AG04449 (cell line): Measurements from ENCODE around the gene MEIS1.

Experiments used
- CTCF ChIA-PET: fragments of 350-600 bp; formaldehyde crosslinking; extraction: SDS; loops from one replicate; lab custom pipeline; 2021; ENCODE audit warnings: antibody characterized with exemption; lab: Yijun Ruan, JAX
- POLR2A ChIA-PET: fragments of 400-600, 350-600 bp; formaldehyde crosslinking; extraction: SDS; loops from one replicate; lab custom pipeline; 2020; ENCODE audit warnings: antibody characterized with exemption, inconsistent platforms; lab: Yijun Ruan, JAX
- DNase-seq: peaks from one replicate; pipeline ENCODE4 v3.0.0-alpha.2; 2010; ENCODE audit warnings: low read depth, low spot score
- H3K4me3 ChIP-seq: 2 replicates; pipeline ENCODE4 v1.5.1; 2011; ENCODE audit warnings: low read depth, mild to moderate bottlenecking, control low read depth, low read length
- CTCF ChIP-seq: IDR thresholded peaks from one replicate; pipeline ENCODE4 v1.5.1; 2011; ENCODE audit warnings: mild to moderate bottlenecking, moderate library complexity, low read length, control low read depth, inconsistent platforms; ENCODE audit not compliant: insufficient read depth; ENCODE audit errors: missing control alignments

MEIS1 gene

GRCh38 chr2:66573821-66574233, 138.9 kb downstream of the MEIS1 start:
- POLR2A ChIA-PET, result interaction anchor here (0.9 kb wide), 1 partner anchor 151 kb away, joined by 3 read pairs; no protein-coding TSS in a partner anchor
- no peak for DNase-seq
- TF ChIP-seq CTCF, result no peak
- peak overlapping the region; percentile 27 for H3K4me3 ChIP-seq
- CTCF ChIA-PET, result interaction anchor here (1.0 to 6.7 kb wide), 2 partner anchors 138 to 145 kb away, joined by 3 to 62 read pairs; partner anchors contain the start of gene MEIS1

GRCh38 chr2:66574701-66575624, 140.0 kb downstream of the MEIS1 start:
- DNase-seq, result no peak
- CTCF ChIA-PET, result interaction anchor here (0.6 to 6.7 kb wide), 17 partner anchors 14 to 1457 kb away, joined by 3 to 62 read pairs (median 4); partner anchors contain the start of gene MEIS1
- peak overlapping the region; percentile 60 for H3K4me3 ChIP-seq
- POLR2A ChIA-PET, result interaction anchor here (0.6 to 2.7 kb wide), 6 partner anchors 130 to 1758 kb away, joined by 3 to 13 read pairs (median 3); partner anchors contain the start of gene MEIS1
- peak; percentile 71 for TF ChIP-seq CTCF

- no peak for DNase-seq
- ChIA-PET CTCF (interaction anchor here (0.8 to 6.7 kb wide), 16 partner anchors 14 to 1456 kb away, joined by 3 to 62 read pairs (median 4); partner anchors contain the start of gene MEIS1), POLR2A (interaction anchor here (0.6 to 2.7 kb wide), 4 partner anchors 131 to 1467 kb away, joined by 3 to 13 read pairs (median 3); partner anchors contain the start of gene MEIS1)
- TF ChIP-seq CTCF, result no peak
- H3K4me3 ChIP-seq, result peak overlapping the region; percentile 60
Measured at GRCh38 chr2:66575625-66576310, 140.8 kb downstream of the MEIS1 start.

- TF ChIP-seq CTCF, result no peak
- ChIA-PET POLR2A (interaction anchor here (0.6 to 2.7 kb wide), 2 partner anchors 139 to 142 kb away, joined by 3 to 13 read pairs; partner anchors contain the start of gene MEIS1), CTCF (interaction anchor here (0.8 to 6.7 kb wide), 9 partner anchors 125 to 1455 kb away, joined by 3 to 62 read pairs (median 5); partner anchors contain the start of gene MEIS1)
- peak overlapping the region; percentile 60 for H3K4me3 ChIP-seq
- no peak for DNase-seq
Measured at GRCh38 chr2:66576311-66576560, 141.3 kb downstream of the MEIS1 start.

GRCh38 chr2:66576561-66577320, 141.8 kb downstream of the MEIS1 start:
- H3K4me3 ChIP-seq, result peak overlapping the region; percentile 60
- DNase-seq, result no peak
- ChIA-PET POLR2A (interaction anchor here (0.6 to 2.7 kb wide), 3 partner anchors 82 to 143 kb away, joined by 3 to 13 read pairs (median 3); partner anchors contain the start of gene MEIS1), CTCF (interaction anchor here (0.8 to 6.7 kb wide), 10 partner anchors 125 to 1455 kb away, joined by 3 to 62 read pairs (median 5); partner anchors contain the start of gene MEIS1)
- no peak for TF ChIP-seq CTCF
